Astrocyte (in vitro differentiated cells and primary cell): Measurements from ENCODE around the gene DIO1.

Experiments used
- CTCF ChIP-seq: IDR thresholded peaks from 2 replicates; pipeline ENCODE4 v1.5.1; 2011; ENCODE audit warnings: low read depth, mild to moderate bottlenecking, inconsistent platforms, low read length, moderate library complexity; ENCODE audit not compliant: insufficient read depth
- EZH2 ChIP-seq: IDR thresholded peaks from 2 replicates; pipeline ENCODE4 v1.6.1; 2012; ENCODE audit warnings: mild to moderate bottlenecking, low read length, inconsistent platforms; ENCODE audit not compliant: insufficient read depth

DNA sequence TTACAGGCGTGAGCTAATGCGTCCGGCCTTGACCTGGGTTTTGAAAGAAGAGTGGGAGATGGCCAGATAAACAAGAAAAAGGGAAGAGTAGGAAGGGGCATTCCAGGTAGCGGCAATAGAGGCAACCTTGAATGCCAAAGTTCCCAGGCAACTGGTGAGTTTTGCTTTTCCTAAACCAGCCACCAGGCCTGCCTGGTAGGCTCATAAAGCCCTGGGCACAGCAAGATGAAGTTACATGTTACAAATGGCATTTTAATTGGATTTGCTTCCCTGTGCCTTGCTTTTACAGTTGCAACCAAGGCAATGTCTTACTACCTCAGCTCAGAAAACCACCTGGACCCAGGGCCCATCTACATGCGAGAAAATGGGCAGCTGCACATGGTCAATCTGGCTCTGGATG is 57.7 kb downstream of the DIO1 start:
- TF ChIP-seq CTCF (no peak), EZH2 (no peak)
